Non-pigmented ciliary epithelial cell (primary cell): ENCODE measurements around the gene RBM38.

Experiments
- DNase-seq: peaks from one replicate; pipeline ENCODE4 v3.0.0-alpha.2; 2010; ENCODE audit warnings: low read depth

Gene RBM38

DNA sequence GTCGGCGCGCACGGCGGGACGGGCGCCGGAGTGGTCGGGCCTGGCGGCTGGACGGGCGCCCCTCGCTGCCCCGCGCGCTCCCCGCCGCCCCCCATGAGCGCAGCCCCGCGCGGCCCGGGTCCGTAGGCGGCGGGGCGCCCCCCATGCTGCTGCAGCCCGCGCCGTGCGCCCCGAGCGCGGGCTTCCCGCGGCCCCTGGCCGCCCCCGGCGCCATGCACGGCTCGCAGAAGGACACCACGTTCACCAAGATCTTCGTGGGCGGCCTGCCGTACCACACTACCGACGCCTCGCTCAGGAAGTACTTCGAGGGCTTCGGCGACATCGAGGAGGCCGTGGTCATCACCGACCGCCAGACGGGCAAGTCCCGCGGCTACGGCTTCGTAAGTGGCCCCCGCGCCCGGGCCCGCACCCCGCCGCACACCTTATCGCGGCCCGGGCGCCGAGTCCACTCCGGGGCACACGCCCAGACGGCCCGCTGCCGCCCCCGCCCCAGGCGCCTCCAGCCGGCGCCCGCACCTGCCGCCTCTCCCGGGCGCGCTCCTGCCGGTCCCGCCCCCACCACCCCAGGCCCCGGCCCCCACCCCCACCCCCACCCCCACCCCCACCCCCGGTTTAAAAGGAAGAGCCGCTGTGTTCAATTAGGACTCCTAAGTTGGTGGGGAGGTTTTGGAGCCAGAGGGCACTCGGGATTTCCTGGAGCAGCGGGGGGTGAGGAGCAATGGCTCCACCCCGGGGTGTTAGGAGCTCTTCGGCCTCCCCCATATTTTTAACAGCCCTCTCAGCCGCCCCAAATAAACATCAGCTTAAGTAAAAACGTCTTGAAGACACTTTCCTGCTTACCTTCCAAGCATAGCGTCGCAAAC, 474 bp downstream of the RBM38 start:
- no peak for DNase-seq

DNA sequence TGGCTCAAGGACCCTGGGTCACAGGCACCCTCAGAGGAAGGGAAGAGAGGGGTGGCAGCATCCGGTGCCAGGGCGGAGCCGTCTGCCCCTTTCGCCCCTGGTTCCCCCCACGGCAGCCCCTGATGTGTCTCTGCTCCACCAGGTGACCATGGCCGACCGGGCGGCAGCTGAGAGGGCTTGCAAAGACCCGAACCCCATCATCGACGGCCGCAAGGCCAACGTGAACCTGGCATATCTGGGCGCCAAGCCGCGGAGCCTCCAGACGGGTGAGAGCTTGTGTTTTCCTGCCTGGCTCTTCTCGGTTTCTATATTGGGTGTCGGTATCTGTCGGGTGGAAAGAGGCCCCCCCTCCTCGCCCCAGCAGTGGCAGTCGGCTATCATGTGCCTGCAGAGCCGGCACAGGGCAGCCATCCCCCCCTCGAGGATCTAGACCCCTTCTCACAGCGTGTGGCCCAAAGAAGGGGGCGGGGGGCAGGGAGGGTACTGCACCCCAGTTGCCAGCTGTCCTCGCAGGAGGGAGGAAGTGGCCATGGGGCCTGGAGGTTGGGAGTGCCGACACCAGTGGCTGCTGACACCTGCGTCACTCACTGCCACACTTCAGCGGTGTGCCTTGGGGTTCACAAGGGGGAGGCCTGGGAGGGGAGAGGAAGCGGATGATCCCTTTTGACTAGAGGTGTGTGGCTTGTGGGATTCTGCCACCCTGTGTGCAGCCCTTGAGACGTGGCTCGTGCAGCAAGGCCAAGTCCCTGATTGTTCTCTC, 1.5 kb downstream of the RBM38 start:
- no peak for DNase-seq

DNA sequence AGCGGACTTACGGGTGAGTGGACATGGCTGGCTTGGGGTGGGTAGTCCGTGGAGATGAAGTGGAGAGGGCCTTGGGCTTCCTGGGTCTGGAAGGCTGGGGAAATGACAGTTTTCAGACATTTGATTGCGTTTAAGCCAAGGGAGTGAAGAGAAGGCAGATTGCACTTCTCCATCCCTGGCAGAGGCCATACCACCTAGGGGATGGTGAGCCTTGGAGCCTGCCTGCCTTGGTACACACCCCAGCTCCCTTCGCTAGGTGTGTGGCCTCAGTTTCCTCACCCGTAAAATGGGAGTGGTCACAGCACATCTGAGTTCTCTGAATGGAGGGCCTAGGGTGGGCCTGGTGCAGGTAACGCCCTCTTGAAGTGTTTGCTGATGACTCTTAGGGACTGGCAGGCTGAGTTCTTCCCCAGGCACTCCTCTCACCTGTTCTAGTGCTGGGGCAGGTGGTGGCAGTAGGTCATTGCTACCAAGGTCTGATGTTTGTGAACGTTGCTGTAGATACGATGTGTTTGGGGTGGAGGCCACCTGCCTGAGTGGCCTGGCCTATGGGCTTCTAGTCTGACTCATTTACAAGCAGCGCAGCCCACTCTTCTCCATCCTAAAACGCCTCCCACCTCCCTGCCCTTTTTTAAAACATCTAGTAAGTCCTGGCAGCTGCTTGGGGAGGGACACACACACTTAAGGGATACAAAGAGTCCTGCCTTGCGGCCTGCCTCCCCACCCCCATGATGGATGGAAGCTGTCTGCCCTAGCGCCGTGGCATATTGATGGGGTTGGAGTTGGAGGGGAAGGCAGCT, 2.3 kb downstream of the RBM38 start:
- DNase-seq: no peak

DNA sequence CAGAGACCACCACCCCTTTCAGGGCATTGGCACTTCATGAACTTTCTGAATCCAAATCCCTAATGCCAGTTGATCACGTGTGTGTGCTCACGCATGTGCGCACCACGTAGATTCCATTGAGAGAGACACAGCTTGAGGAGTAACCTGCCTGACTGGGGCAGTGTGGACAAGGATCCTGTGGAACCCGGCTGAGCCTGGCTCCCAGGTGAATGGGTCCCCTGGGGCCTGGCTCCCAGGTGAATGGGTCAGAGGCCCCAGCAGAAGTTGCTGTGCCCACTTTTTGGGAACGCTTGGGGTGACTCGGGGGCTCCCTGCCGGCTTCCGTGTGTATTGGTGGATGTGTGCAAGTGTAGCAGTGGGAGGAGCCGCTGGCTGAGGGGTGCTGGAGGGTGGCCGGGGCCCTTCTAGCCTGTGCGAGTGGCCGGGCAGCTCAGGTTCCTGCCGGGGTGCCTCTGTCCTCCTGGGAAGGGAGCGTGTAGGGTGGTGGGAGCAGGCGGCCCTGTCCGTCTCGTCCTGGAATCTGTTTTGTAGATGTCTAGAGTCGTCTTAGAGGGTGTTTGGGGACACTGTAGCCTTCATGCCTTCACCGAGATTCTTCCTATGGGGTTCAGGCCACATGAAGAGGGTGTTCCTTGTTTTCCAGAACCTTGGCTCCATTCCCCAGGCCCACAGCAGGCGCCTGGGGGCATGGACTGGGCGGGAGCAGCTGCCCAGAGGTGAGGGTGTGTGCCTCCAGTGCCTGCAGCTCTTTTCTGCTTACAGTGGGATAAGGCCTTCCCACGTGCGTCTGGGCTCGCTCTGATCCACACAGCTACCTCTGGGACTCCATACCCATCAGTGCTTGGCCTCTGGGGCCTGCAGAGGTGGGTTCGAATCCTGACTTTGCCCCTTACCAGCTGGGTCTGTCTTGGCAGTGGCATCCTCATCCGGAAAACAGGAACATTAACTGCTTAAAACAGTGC, 3.2 kb downstream of the RBM38 start:
- DNase-seq: no peak

DNA sequence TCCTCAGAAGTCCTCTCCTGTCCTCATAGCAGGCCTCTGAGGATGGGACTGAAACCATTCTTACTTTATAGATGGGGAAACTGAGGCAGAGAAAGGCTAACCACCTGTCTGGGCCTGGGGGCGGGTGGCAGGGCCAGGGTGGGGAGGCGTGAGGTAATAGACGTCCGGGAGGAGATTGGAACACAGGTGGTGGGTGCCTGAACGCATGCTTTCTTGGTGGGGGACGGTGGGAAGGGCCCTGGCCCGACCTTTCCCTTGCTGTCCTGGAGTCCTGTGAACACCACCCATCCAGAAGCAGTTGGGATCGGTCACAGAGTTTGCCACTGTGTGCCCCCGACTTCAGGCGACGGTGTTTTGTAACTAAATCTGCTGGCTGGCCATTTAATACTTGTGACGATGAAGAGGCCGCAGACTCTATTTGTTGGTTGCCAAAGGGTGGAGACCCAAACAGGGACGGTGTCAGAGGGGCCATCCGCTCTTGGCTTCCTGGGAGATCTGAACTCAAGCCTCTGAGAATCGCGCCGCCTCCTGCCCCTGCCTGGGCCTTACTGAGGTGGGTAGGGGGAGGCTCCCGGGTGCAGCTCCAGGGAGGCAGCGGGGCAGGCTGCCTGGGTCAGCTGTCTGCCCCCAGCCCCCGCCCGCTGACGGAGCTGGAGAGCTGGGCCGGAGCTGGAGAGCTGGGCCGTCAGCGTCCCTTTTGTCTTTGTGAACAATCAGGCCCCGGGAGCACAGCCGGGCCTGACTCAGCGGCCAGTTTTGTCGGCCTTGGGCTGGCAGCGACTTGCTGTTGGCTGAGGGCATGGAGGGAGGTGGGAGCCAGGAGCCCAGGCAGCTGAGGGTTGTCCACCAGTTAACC, 4.1 kb downstream of the RBM38 start:
- peak; percentile 17 for DNase-seq

DNA sequence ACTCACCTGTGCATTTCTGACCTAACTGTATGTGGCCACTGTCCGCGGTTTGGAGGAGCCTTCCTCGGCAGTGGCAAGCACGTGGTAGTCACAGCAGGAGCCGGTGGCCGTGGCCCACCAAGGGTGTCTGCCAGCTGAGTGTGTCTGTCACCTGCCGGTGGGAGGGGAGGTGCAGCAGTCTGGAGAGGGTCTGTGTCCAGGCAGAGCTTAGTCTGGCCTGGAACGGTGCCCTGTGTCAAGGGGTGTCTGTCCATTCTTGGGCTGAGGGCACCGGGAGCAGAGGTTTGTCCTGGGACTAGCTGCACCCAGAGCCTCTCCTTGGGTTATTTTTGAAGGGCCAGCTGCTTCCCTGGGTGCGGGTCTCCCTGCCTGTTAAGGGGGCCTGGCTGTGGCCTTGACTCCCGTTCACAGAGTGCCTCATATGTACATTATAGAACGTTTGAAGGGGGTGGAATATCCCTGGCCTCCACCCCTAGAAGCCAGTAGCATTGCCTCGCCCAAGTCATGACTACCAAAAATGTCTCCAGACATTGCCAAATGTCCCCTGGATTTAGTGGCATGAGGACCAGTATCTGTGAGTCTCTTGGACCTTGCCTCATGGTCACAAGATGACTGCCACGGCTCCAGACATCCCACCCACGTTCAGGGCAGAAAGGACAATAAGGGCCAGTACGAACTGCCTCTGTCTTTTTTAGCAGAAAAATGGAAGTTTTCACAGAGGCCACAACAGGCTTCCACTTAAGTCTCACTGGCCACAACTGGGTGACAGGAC, 5.2 kb downstream of the RBM38 start:
- DNase-seq: no peak

DNA sequence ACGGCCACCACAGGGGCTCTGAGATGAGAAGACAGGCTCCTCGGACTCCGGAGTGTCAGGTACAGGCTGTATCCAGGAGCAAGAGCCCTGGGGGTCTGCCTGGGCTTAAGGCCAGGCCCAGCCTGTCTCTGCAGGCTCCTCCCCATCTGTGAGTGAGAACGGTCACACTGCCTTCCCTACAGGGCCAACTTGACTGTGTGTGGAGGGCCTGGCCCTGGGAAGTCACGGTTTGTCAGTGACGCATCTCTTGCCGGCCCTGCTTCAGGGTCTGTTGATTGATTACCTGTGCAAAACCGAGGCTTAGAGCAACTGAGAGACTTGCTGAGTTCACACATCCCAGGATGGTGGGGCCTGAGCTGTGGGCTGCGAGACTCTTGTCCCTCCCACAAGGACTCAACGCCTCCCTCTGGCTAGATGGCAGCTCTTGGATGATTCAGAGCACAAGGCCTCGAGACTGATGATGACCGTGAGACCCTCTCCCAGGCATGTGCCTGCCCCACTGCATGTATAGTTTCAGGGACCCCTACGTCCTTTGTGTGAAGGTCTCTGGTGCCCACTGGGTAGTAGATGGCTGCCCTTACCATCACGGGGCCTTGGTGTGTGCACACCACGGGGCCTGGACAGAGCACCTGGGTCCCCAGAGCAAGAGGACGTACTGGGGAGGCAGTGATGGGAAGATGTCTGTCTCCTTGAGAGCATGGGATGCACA, 5.9 kb downstream of the RBM38 start:
- no peak for DNase-seq

DNA sequence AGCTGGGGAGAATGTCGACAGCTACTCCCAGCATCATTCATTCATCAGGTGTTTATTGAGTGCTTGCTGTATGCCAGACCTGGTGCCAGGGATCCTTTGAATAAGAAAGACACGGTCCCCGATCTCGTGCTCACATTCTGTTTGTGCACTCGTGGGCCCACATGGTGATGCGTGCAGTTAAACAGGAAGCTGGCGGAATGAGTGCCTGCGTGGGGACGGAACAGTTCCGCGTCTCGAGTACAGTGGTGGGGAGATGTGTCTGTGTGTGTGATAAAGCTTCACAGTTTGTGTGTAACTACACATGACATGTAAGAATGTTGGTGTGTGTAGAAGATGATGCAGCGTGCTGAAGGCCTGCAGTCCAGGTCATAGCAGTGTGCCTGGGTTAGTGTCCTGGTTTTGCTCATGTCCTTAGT, 6.5 kb downstream of the RBM38 start:
- DNase-seq: no peak

DNA sequence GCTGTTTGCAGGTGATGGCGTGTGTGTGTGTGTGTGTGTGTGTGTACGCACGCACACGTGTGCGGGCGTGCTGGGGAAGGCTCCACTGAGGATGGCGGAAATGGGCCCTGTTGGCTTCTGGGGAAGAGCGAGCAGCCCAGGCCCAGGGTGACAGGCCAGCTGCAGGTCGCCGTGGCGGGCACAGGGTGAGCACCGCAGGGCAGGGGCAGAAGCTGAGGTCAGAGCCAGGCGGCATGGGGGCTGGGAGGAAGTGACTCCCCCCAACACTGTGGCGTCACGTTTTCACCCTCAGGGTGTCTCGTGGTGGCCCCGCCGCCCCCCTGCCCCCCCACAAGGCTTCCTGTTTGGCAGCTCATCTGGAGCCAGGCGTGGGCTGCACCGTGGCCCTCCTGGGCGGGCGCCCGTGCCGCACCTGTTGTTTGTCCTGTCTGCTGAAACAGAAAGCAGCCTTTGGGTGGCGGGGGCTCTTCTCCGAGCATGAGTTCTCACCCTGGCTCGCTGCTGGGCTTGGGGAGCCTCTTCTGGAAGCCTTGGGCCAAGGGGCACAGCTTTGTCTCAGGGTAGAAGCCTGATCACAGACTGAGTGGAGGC, 7.1 kb downstream of the RBM38 start:
- DNase-seq: no peak

DNA sequence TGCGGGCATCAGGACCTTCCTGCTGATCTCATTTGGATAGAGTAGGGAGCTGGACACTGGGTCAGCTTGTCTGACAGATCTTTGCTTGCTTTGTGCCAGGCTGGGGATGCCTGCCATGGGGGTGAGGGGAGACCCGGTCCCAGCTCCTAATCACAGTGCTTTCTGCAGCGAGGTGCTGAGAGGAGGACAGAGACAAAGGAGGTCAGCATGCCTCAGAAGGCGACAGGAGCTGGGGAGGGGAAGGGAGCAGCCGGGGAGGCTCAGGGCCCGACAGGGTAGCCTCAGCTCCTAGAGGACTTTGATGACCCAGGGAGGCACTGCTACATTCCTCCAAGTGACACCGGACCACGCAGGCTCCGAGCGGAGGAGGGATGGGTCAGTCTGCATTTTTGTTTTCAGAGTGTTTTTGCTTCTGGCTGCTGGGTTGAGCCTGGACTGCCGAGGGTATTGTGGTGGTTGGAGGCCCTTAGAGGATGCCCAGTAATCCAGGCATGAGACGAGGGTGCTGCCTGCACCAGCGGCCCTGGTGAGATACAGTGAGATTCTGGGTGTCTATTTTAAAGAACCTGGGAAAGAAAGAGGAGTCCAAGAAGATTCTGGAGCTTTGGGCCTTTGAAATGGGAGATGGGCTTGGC, 7.8 kb downstream of the RBM38 start:
- no peak for DNase-seq

DNA sequence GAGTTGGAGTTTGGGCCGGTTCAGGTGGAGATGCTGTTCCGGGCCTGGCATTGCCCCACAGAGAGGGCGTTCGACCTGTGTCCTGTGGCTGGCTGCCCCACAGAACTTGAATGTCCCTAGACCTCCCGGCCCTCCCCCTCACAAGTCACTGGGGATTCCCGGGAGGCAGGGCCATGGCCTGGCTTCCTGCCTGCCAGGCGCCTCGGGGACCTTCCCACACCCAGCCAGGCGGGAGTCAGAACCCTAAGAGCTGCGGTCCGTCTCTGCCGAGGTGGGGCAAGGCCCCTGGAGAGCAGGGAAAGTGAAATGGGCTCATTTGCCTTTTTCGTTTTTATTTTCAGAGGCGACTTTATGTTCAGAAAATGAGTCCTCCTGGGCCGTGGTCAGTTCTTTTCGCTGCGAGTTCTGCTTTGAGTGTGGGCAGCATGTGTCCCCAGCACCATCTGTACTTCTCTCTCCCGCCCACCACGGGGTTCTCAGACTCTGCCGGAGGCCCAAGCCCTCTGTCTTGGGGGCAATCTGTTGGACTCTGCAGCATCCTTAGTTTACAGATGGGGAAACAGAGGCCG, 8.5 kb downstream of the RBM38 start:
- no peak for DNase-seq

DNA sequence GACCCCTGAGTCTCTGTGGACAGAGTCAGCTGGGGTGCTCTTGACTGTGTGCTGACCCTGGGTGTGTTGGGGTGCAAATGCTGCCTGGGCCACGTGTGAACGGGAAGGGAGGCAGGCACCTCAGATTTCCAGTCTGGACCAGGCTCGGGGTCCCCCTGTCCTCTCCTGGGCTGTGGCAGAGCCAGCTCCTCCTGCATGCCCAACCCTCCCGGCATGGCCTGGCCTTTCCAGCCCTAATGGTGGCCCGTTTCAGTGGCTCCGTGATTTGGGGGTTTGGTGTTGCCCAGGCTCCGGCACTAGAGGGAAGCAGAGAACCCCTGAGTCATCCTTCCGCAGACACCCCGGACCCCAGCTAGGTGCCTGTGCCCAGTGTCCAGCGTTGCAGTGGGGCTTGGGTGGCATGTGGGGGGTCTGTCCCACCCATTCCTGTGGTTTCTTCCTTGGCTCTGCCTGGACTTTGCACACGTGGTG, 9.1 kb downstream of the RBM38 start:
- no peak for DNase-seq

DNA sequence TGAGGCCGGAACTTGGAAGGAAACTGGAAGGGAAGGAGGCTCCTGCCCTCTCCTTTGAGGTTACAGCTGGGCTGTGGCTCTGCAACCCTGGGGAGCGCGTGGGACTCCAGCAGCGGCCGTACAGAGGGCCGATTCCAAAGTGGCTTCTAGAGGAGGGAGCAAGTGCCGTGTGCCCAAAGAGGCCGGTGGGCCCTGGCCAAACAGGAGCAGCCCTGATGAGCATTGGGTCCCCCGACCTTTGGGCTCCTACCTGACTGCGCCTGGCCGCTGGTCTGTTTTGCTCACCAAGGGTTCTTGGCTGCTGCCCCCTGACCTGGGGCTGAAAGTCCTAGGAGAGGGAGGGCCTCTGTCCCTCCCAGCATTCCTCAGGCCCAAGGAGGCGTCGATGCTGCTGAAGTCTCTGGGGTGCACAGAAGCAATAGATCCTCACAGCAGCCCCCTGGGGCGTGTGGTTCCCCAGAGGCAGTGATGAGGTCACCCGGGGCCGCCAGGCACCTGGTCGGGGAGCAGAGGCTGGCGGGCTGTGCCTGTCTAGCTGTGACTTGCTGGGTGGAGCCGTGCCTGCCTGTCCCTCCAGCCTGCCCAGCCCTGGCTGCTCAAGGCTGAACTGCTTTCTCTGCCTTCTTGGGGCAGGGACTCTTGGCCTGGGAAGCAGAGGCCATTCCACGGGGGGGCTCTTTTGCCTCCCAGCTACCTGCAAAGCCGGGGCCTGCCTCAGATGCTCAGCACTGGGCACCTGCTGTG, 9.8 kb downstream of the RBM38 start:
- DNase-seq: no peak

DNA sequence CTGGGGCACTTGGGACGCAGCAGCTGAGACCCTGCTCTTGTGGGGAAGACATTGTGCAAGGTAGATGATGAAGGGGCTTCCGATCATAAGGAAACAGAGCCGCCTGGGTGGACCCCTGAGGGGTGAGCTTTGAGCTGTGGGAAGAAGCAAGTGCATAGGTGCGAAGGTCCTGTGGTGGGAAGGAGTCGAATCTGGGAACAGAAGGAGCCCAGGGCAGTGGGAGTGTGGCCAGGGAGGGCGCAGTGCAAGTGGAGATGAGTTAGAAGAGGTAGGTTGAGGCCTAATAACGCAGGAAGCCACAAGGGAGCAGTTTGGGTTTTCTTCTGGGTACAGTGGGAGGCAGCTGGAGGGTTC, 10.3 kb downstream of the RBM38 start:
- no peak for DNase-seq

DNA sequence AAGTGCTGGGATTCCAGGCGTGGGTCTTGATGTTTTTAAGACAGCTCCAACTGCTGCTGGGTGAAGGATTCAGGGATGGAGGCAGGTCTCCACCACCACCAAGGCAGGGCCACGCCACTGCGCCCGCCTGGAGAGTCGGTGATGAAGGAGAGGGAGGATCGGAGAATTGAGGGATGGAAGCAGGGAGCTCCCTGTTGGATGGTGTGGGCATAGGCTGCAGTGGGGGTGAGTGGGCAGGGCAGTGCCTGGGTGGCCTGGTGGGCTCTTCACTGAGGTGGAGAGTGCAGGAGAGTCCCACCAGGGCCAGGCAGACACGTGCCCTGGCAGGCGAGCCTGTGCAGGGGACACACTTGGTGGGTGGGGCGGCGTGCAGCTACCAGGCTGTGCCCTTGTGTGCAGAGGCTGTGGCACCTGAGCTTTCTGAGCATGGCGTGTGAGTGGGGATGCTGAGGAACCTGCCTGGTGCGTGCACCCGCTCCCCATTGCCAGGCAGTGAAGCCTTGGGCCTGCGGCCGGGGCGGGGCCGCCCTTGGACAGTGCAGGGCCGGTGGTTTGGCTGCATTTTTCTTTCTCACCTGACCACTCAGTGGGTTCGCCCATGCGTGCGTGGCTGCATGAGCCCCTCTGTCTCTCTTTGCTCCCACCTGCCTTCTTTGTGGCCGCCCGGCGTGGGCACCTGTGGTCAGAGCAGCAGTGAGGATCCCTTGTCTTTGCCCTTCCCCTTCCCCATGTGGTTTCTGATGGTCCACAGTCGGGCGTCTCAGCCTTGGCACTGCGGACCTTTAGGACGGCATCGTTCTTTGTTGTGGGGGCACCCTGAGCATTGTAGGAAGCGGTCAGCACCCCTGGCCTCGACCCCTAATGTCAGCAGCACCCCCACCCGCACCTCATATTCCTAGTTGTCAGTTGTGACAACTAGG, 11.3 kb downstream of the RBM38 start:
- DNase-seq: no peak

DNA sequence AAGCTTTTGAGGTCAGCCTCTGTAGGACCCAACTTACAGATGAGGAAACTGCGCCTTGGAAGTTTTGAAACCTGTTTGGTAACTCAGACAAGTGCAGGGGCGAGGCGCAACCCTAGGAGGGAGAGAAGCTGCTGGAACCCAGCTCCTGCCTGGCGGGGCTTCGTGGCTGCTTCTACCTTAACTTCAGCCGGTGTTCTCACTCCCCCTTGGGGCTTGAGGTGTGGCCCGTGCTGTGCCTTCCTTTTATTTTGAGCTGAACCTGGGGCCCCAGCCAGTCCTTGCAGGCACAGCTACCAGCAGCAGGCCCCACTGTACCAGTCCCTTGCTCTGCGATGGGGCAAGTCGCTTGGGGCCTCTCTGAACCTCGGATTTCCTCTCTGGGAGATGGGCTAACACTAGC, 12.0 kb downstream of the RBM38 start:
- no peak for DNase-seq
